Measurements from ENCODE around the gene GIN1. TPM values are rescaled to one million over a fixed set of nuclear protein-coding genes. Genes with fewer than 3 reads are reported as not detected.

GIN1 gene
- total RNA-seq, result 1.0 and 2.3 TPM in 2 replicates

GRCh38 chr5:103119765-103120606, at the start of gene GIN1, which contains the start of gene PPIP5K2:
Gene GIN1, minus strand, starts transcription at chr5:103120138. Its CDS starts 11,431 bp downstream, at chr5:103108707.
Gene PPIP5K2, plus strand, starts transcription at chr5:103120301. Its CDS starts 9,289 bp downstream, at chr5:103129590.

Other genes with a start within 250 kb of the GIN1 start
- 21.2 and 33.4 TPM in 2 replicates for gene PPIP5K2, start 163 bp upstream of the GIN1 start, total RNA-seq
- gene MACIR, start 138.6 kb upstream of the GIN1 start, total RNA-seq, result 5.8 and 6.7 TPM in 2 replicates

Data from pericardium fibroblast (primary cell).